ENCODE data around the gene RFNG. TPM values are rescaled to one million over a fixed set of nuclear protein-coding genes. Genes with fewer than 3 reads are reported as not detected.

Gene RFNG
- total RNA-seq, 1 experiment from 2014 or later: 46.7 TPM

- Histone ChIP-seq H3K4me2 (ENCODE audit: low read length) (peak overlapping the region; percentile 99), H3K4me3 (ENCODE audit: low read length) (peak overlapping the region; percentile 94), H4K20me1 (ENCODE audit: low read length) (no peaks in the 10 kb centered on the region), H3K27me3 (ENCODE audit: low read length) (no peaks in the 10 kb centered on the region), H3K27ac (ENCODE audit: low read length) (no peak overlapping the region), H2AFZ (ENCODE audit: low read length) (no peak overlapping the region), H3F3A (ENCODE audit: low read length, unreplicated experiment) (no peaks in the 10 kb centered on the region), H3K36me3 (ENCODE audit: low read depth, low read length) (peaks cover 32% of the 10 kb centered on the region), H3K9me3 (ENCODE audit: low read length) (no peaks in the 10 kb centered on the region), H3K4me1 (ENCODE audit: insufficient read depth, low read length) (peaks cover 17% of the 10 kb centered on the region), H3K79me2 (ENCODE audit: low read length) (peaks cover 29% of the 10 kb centered on the region), H3K9me2 (replicated peaks; ENCODE audit: low read length) (no peaks in the 10 kb centered on the region), H3K9ac (ENCODE audit: low read length) (peak overlapping the region; percentile 99; the same call in 1 of the 2 replicates)
- TF ChIP-seq EZH2 (IDR thresholded peaks at IDR 0.05; ENCODE audit: low read length, unreplicated experiment) (no peak), CTCF (conservative IDR thresholded peaks at IDR 0.05; ENCODE audit: low read depth, low read length) (no peak), EZH2phosphoT487 (IDR thresholded peaks at IDR 0.05; ENCODE audit: borderline replicate concordance, low read length) (no peak)
- CTCF ChIA-PET: no interaction called here
- ATAC-seq (no peak), DNase-seq (no peak)
- POLR2A ChIA-PET (ENCODE audit: unreplicated experiment): no interaction called here
- BruUV-seq (replicated peaks): no TSS peak
- intact Hi-C loops (cut with micrococcal nuclease): no loop called here
Observed at GRCh38 chr17:82063424-82064415, 12.1 kb upstream of the RFNG start.

GRCh38 chr17:82062984-82063368, 11.4 kb upstream of the RFNG start:
- H3K27me3 ChIP-seq (ENCODE audit: low read length): no peaks in the 10 kb centered on the region
- BruUV-seq (replicated peaks): no TSS peak
- H4K20me1 ChIP-seq (ENCODE audit: low read length): no peaks in the 10 kb centered on the region
- peaks cover 38% of the 10 kb centered on the region for H3K36me3 ChIP-seq (ENCODE audit: low read depth, low read length)
- H3K4me1 ChIP-seq (ENCODE audit: insufficient read depth, low read length): peaks cover 17% of the 10 kb centered on the region
- H3K79me2 ChIP-seq (ENCODE audit: low read length): peaks cover 29% of the 10 kb centered on the region
- H2AFZ ChIP-seq (ENCODE audit: low read length): no peak overlapping the region
- H3K4me3 ChIP-seq (ENCODE audit: low read length): no peak overlapping the region
- no peaks in the 10 kb centered on the region for H3K9me2 ChIP-seq (replicated peaks; ENCODE audit: low read length)
- ATAC-seq: no peak
- POLR2A ChIA-PET (ENCODE audit: unreplicated experiment): no interaction called here
- no peak for DNase-seq
- no peaks in the 10 kb centered on the region for H3F3A ChIP-seq (ENCODE audit: low read length, unreplicated experiment)
- H3K4me2 ChIP-seq (ENCODE audit: low read length): no peak overlapping the region
- TF ChIP-seq CTCF (conservative IDR thresholded peaks at IDR 0.05; ENCODE audit: low read depth, low read length) (no peak), EZH2phosphoT487 (IDR thresholded peaks at IDR 0.05; ENCODE audit: borderline replicate concordance, low read length) (no peak), EZH2 (IDR thresholded peaks at IDR 0.05; ENCODE audit: low read length, unreplicated experiment) (no peak)
- intact Hi-C loops (cut with micrococcal nuclease): no loop called here
- no peaks in the 10 kb centered on the region for H3K9me3 ChIP-seq (ENCODE audit: low read length)
- CTCF ChIA-PET: no interaction called here
- H3K27ac ChIP-seq (ENCODE audit: low read length): no peak overlapping the region
- no peak overlapping the region for H3K9ac ChIP-seq (ENCODE audit: low read length)
